Calu3 (cell line): ENCODE results near the gene IGFL3. TPM values are rescaled to one million over a fixed set of nuclear protein-coding genes. Genes with fewer than 3 reads are reported as not detected.
"Not testable (repeated sequence)": the region's sequence is repeated elsewhere in the genome, so short reads cannot be mapped to it uniquely, and the experiment has no call there.

ENCODE experiments used
- BruUV-seq: library from RNA; stranded (reverse); fragments of 400-500 nt; replicated peaks from 2 replicates; lab custom pipeline; 2021; lab: Mats Ljungman, UMichigan
- CTCF ChIA-PET: fragments of 300-600 bp; sonication (Branson Sonifier 250); formaldehyde crosslinking; loops from one replicate; lab custom pipeline; 2022; ENCODE audit warnings: antibody characterized with exemption; lab: Charles Lee
- DNase-seq: peaks from one replicate; pipeline ENCODE4 v3.0.0; 2022
- H3K27ac Mint-ChIP-seq: one replicate; pipeline ENCODE4 v1.8.0; 2022; ENCODE audit warnings: mixed read lengths; ENCODE audit not compliant: unreplicated experiment
- H3K27me3 Mint-ChIP-seq: one replicate; pipeline ENCODE4 v1.8.0; 2022; ENCODE audit warnings: mixed read lengths; ENCODE audit not compliant: unreplicated experiment
- H3K36me3 Mint-ChIP-seq: one replicate; pipeline ENCODE4 v1.8.0; 2022; ENCODE audit warnings: mild to moderate bottlenecking, moderate library complexity, mixed read lengths; ENCODE audit not compliant: insufficient read depth, unreplicated experiment
- H3K4me1 Mint-ChIP-seq: one replicate; pipeline ENCODE4 v1.8.0; 2022; ENCODE audit warnings: mild to moderate bottlenecking, low read depth, mixed read lengths; ENCODE audit not compliant: unreplicated experiment
- H3K4me3 Mint-ChIP-seq: one replicate; pipeline ENCODE4 v1.8.0; 2022; ENCODE audit warnings: mild to moderate bottlenecking, low read depth, moderate library complexity, mixed read lengths; ENCODE audit not compliant: unreplicated experiment
- H3K9me3 Mint-ChIP-seq: one replicate; pipeline ENCODE4 v1.8.0; 2022; ENCODE audit warnings: low read depth, mixed read lengths; ENCODE audit not compliant: unreplicated experiment
- intact Hi-C: fragments of 100-400 bp; cut with micrococcal nuclease; formaldehyde crosslinking; loops from one replicate; pipeline ENCODE4 v1.10.0; 2022; ENCODE audit not compliant: unreplicated experiment
- total RNA-seq: library from RNA; stranded (reverse); gene quantifications from 2 replicates; pipeline ENCODE4 v1.2.3, GENCODE V29; 2022
- TF ChIP-seq, protein P1 (sequence below): fragments of 200-600 bp; IDR thresholded peaks from one replicate; pipeline ENCODE4 v1.8.0; 2022; ENCODE audit warnings: antibody characterized with exemption; ENCODE audit not compliant: unreplicated experiment

IGFL3 gene
- total RNA-seq, 1 experiment from 2014 or later, result not detected

DNA sequence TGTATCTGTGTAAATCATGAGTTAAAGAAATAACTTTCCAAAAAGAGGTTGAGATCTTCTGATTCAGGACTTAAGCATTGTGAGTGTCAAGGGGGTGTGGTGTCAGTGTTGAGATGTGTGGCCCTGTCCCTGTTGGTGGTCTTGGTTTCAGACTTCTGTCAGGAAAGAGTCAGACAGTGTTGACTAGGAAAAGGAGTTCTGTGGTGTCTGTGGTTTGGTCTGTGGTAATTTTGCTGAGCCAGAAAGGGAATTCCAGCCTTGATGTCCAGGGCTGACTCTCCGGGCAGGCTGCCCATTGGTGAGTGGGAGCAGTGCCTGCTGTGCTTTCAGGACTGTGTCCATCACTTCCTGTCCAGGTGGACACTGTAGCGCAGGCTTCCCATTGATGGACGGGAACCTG lies 43.9 kb downstream of the IGFL3 start:
- CTCF ChIA-PET, result interaction anchor here (2.3 to 2.7 kb wide), 2 partner anchors 183 to 185 kb away, joined by 16 to 54 read pairs; no protein-coding TSS in a partner anchor
- Mint-ChIP-seq H3K27me3 (peaks cover 100% of the 10 kb centered on the region), H3K36me3 (no peaks in the 10 kb centered on the region), H3K4me3 (no peak overlapping the region), H3K4me1 (peaks cover 14% of the 10 kb centered on the region), H3K9me3 (no peaks in the 10 kb centered on the region), H3K27ac (no peak overlapping the region)
- intact Hi-C loops, result no loop called here
- TF ChIP-seq, protein P1, sequence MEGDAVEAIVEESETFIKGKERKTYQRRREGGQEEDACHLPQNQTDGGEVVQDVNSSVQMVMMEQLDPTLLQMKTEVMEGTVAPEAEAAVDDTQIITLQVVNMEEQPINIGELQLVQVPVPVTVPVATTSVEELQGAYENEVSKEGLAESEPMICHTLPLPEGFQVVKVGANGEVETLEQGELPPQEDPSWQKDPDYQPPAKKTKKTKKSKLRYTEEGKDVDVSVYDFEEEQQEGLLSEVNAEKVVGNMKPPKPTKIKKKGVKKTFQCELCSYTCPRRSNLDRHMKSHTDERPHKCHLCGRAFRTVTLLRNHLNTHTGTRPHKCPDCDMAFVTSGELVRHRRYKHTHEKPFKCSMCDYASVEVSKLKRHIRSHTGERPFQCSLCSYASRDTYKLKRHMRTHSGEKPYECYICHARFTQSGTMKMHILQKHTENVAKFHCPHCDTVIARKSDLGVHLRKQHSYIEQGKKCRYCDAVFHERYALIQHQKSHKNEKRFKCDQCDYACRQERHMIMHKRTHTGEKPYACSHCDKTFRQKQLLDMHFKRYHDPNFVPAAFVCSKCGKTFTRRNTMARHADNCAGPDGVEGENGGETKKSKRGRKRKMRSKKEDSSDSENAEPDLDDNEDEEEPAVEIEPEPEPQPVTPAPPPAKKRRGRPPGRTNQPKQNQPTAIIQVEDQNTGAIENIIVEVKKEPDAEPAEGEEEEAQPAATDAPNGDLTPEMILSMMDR, result no peak
- DNase-seq, result peak; percentile 28
- BruUV-seq, result no TSS peak

DNA sequence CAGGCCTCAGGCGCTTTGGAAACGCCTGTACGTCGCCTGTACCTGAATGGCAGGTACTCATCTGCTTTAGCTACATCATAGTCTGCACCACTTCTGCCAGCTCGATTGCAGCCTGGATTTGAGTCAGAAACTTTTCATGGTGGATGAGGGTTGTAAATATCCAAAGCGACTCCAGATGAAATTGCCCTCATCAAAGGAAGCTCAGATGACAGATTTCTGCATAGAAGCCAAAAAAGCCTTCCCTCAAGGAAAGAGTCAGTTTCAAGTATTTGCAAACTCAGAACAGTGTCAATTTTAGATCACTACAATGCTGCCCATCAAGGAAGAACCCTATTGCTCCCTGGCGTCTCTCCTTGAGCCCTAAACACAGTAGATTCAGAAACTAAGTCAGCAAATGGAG lies 44.9 kb downstream of the IGFL3 start:
- BruUV-seq, result no TSS peak
- Mint-ChIP-seq H3K27ac (no peak overlapping the region), H3K4me1 (peaks cover 14% of the 10 kb centered on the region), H3K27me3 (peaks cover 100% of the 10 kb centered on the region), H3K9me3 (no peaks in the 10 kb centered on the region), H3K36me3 (no peaks in the 10 kb centered on the region), H3K4me3 (no peak overlapping the region)
- intact Hi-C loops, result no loop called here
- TF ChIP-seq, protein P1, result no peak
- CTCF ChIA-PET, result interaction anchor here (1.1 to 2.7 kb wide), 5 partner anchors 10 to 184 kb away, joined by 3 to 54 read pairs (median 6); no protein-coding TSS in a partner anchor
- no peak for DNase-seq

DNA sequence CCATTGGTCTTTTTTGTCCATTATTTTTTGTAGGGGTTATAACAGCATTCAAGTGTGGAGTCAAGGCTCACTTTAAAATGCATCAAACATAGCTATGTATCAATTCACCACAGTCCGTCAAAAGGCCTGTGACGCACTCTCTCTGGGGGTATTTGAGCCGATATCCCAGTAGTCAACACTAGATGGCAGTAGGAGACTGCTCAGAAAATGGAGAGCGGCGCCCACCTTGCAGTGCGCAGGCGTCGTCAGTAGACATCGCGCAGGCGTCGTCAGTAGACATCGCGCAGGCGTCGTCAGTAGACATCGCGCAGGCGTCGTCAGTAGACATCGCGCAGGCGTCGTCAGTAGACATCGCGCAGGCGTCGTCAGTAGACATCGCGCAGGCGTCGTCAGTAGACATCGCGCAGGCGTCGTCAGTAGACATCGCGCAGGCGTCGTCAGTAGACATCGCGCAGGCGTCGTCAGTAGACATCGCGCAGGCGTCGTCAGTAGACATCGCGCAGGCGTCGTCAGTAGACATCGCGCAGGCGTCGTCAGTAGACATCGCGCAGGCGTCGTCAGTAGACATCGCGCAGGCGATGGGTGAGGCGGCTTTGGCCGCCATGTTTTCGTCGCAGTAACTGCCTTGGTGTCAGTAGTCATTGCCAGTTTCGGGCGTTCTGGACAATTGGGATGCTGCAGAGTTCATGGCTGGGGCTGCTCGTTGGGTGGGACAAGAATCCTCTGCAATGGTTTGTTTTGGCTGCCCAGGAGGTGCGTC lies 45.7 kb downstream of the IGFL3 start:
- TF ChIP-seq, protein P1, result peak; percentile 58
- Mint-ChIP-seq H3K4me1 (peaks cover 14% of the 10 kb centered on the region), H3K27me3 (peaks cover 100% of the 10 kb centered on the region)
- H3K4me3 Mint-ChIP-seq, H3K36me3 Mint-ChIP-seq, BruUV-seq, H3K27ac Mint-ChIP-seq, intact Hi-C loops, H3K9me3 Mint-ChIP-seq: not testable (repeated sequence)
- CTCF ChIA-PET, result interaction anchor here (0.6 to 3.3 kb wide), 17 partner anchors 9 to 437 kb away, joined by 3 to 74 read pairs (median 4); partner anchors contain the start of genes CCDC61, SIX5 and SNRPD2
- DNase-seq, result peak; percentile 69

DNA sequence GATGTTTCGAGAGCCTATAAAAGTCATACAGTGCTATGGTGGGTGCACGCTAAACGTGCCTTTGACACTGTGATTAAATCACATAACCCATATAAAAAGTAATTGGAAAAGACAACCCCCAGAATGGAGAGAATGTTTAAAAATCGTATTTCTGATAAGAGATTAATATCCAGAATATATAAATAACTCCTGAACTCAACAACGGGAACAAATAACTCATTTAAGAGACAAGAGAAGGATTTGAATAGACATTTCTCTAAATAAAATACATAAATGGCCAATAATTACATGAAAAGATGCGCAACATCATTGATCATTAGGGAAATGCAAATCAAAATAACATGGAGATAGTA lies 46.7 kb downstream of the IGFL3 start:
- intact Hi-C loops, result loop anchor here (1.0 kb wide), 2 partner anchors 48 to 188 kb away; no protein-coding TSS in a partner anchor
- DNase-seq, result no peak
- no TSS peak for BruUV-seq
- peaks cover 100% of the 10 kb centered on the region for H3K27me3 Mint-ChIP-seq
- H3K27ac Mint-ChIP-seq, result no peak overlapping the region
- TF ChIP-seq, protein P1, result peak; percentile 17
- peaks cover 14% of the 10 kb centered on the region for H3K4me1 Mint-ChIP-seq
- H3K4me3 Mint-ChIP-seq, result peak overlapping the region; percentile 63
- no peaks in the 10 kb centered on the region for H3K9me3 Mint-ChIP-seq
- CTCF ChIA-PET, result interaction anchor here (0.7 to 3.3 kb wide), 23 partner anchors 8 to 438 kb away, joined by 3 to 74 read pairs (median 4); partner anchors contain the start of genes CCDC61 and FOXA3
- no peaks in the 10 kb centered on the region for H3K36me3 Mint-ChIP-seq
